Measurements from ENCODE around the gene VAV2.

GRCh38 chr9:133850937-133851336 is 141.2 kb downstream of the VAV2 start:
- TF ChIP-seq CTCF (conservative IDR thresholded peaks at IDR 0.05; ENCODE audit: low read depth in 2 of 2), result no peak
- TF ChIP-seq POLR2AphosphoS5 (IDR thresholded peaks at IDR 0.05; ENCODE audit: low read depth), result no peak
- TF ChIP-seq NANOG (IDR thresholded peaks at IDR 0.05; ENCODE audit: borderline replicate concordance), result no peak
- TF ChIP-seq REST (IDR thresholded peaks at IDR 0.05; ENCODE audit: unreplicated experiment), result no peak
- TF ChIP-seq EZH2 (IDR thresholded peaks at IDR 0.05; ENCODE audit: low read depth, unreplicated experiment), result no peak
- TF ChIP-seq EZH2phosphoT487 (IDR thresholded peaks at IDR 0.05; ENCODE audit: unreplicated experiment), result no peak
- no peak for TF ChIP-seq CREB1 (CRISPR knock-in tag; IDR thresholded peaks at IDR 0.05; ENCODE audit: low read depth)

Measured in GM23338 (cell line).